Spinal cord (tissue), 10 donors: Measurements from ENCODE around the gene PAK1IP1. TPM values are rescaled to one million over a fixed set of nuclear protein-coding genes. Genes with fewer than 3 reads are reported as not detected.
"Not testable (repeated sequence)": the region's sequence is repeated elsewhere in the genome, so short reads cannot be mapped to it uniquely, and the experiment has no call there.

Source experiments
- DNase-seq, 6 donors: peaks; one replicate each; pipeline versions ENCODE4 v3.0.0 to v3.0.0-alpha.2; 2013 to 2015; ENCODE audit warnings: low spot score in 6 of 6, low read depth in 4 of 6
- H3K27ac ChIP-seq: one replicate; pipeline ENCODE4 v1.5.1; 2013; ENCODE audit warnings: low read depth, low read length, control low read depth
- H3K27me3 ChIP-seq: one replicate; pipeline ENCODE4 v1.6.1; 2013; ENCODE audit warnings: low read length; ENCODE audit not compliant: control insufficient read depth, insufficient read depth
- H3K36me3 ChIP-seq: one replicate; pipeline ENCODE4 v1.6.1; 2013; ENCODE audit warnings: low read length; ENCODE audit not compliant: control insufficient read depth, insufficient read depth
- H3K4me1 ChIP-seq: one replicate; pipeline ENCODE4 v1.6.1; 2013; ENCODE audit warnings: low read length; ENCODE audit not compliant: control insufficient read depth, insufficient read depth
- H3K4me3 ChIP-seq: one replicate; pipeline ENCODE4 v1.5.1; 2013; ENCODE audit warnings: low read depth, low read length, control low read depth
- H3K9me3 ChIP-seq: one replicate; pipeline ENCODE4 v1.6.1; 2013; ENCODE audit warnings: low read length; ENCODE audit not compliant: control insufficient read depth, insufficient read depth
- WGBS: methylation state at CpG from one replicate; pipeline ENCODE4 v1.1.5; 2013; ENCODE audit warnings: missing lambda C conversion rate; ENCODE audit not compliant: insufficient coverage; 5-methylcytosine and 5-hydroxymethylcytosine counted together
- polyA plus RNA-seq, 2 donors: library from polyadenylated mRNA; unstranded; fragments of 120-200 nt; gene quantifications; one replicate each; pipeline ENCODE4 v1.2.1, GENCODE V29; 2013; ENCODE audit not compliant: insufficient read length in 2 of 2
- small RNA-seq: library from RNA; depleted of rRNA; stranded (forward); fragments of <200 nt; gene quantifications from one replicate; pipeline ENCODE3, GENCODE V24; 2014; ENCODE audit warnings: low replicate concordance
- total RNA-seq, 2 donors: library from RNA; depleted of rRNA in 1 of 2; stranded (reverse); fragments of 120-200 nt in 1 of 2; fragments of >200 nt in 1 of 2; gene quantifications; one replicate each; pipeline versions ENCODE4 v1.2.3 to v1.2.4, GENCODE V29; 2013 to 2014
- donor health status: healthy.

Gene PAK1IP1
- total and polyA plus RNA-seq, 4 donors: 19.9 to 23.4 (median 20.8) TPM

- not testable (repeated sequence) for H3K9me3 ChIP-seq, H3K27ac ChIP-seq, H3K27me3 ChIP-seq, DNase-seq, H3K4me3 ChIP-seq
- H3K4me1 ChIP-seq: peaks cover 15% of the 10 kb centered on the region
- WGBS: 100% methylated on average over 2 of the region's 6 CpGs
- H3K36me3 ChIP-seq: peaks cover 28% of the 10 kb centered on the region
Observed at GRCh38 chr6:10750568-10750967, 55.8 kb downstream of the PAK1IP1 start.

DNA sequence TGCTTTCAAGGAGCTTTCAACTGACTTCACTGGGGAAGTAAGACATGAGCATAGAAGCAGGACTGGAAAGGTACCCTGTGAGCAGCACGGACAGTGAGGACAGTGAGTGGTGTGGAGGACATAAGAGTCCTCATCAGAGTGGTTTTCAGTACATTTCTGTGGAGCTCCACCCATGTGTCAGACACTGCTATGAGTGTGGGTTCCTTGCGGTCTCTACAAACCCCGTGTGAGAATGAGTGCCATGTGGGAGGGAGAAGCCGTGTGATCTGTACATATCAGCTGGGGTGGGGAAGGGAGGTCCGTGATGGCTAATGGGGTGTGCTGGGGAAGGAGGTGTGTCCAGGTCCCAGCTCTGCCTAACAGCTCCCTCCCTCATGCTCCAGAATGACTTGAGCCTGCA lies 57.0 kb downstream of the PAK1IP1 start:
- not testable (repeated sequence) for H3K27me3 ChIP-seq, H3K9me3 ChIP-seq, H3K27ac ChIP-seq, DNase-seq, H3K4me3 ChIP-seq
- Histone ChIP-seq H3K4me1 (peaks cover 15% of the 10 kb centered on the region), H3K36me3 (peaks cover 33% of the 10 kb centered on the region)
- WGBS: 90% methylated on average over 3 of the region's 5 CpGs

GRCh38 chr6:10756085-10756484 lies 61.3 kb downstream of the PAK1IP1 start:
- H3K36me3 ChIP-seq: peaks cover 38% of the 10 kb centered on the region
- no peaks in the 10 kb centered on the region for H3K4me1 ChIP-seq
- H3K27me3 ChIP-seq: no peaks in the 10 kb centered on the region
- DNase-seq: no peak
- no peaks in the 10 kb centered on the region for H3K9me3 ChIP-seq
- no peak overlapping the region for H3K4me3 ChIP-seq
- H3K27ac ChIP-seq: no peak overlapping the region
- WGBS: no CpG with 5 or more reads among the region's 1 CpG

Small RNA genes within 50 kb of the gene (small RNA-seq; reads per million reads assigned to genes)
- gene RF00019: not detected
- not detected for gene RNA5SP203

Other genes with a start within 250 kb of the PAK1IP1 start
- gene GCNT2, start 173.6 kb upstream of the PAK1IP1 start, total RNA-seq: 10 to 100 TPM; 16.8 to 28.8 TPM
- gene GCNT2, start 173.6 kb upstream of the PAK1IP1 start, polyA plus RNA-seq: 1 to 10 TPM; 7.9 to 9.5 TPM
- 1 to 10 TPM in 1 of 2 donors, under 1 TPM in 1; 0.99 to 7.1 TPM for gene C6orf52, start 356 bp upstream of the PAK1IP1 start, total RNA-seq
- gene C6orf52, start 356 bp upstream of the PAK1IP1 start, polyA plus RNA-seq: 1 to 10 TPM; 7.1 to 7.6 TPM
- gene TMEM14C, start 28.1 kb downstream of the PAK1IP1 start, total RNA-seq: 100 to 1,000 TPM in 1 of 2 donors, 10 to 100 TPM in 1; 65.1 to 146 TPM
- gene TMEM14C, start 28.1 kb downstream of the PAK1IP1 start, polyA plus RNA-seq: 100 to 1,000 TPM; 106 to 115 TPM
- gene TMEM14B, start 52.8 kb downstream of the PAK1IP1 start, total RNA-seq: 100 to 1,000 TPM in 1 of 2 donors, 10 to 100 TPM in 1; 54.2 to 101 TPM
- gene TMEM14B, start 52.8 kb downstream of the PAK1IP1 start, polyA plus RNA-seq: 10 to 100 TPM; 89.8 to 92.5 TPM
- 1 to 10 TPM in 1 of 2 donors, under 1 TPM in 1; 0.79 to 2.0 TPM for gene MAK, start 143.6 kb downstream of the PAK1IP1 start, total RNA-seq
- gene MAK, start 143.6 kb downstream of the PAK1IP1 start, polyA plus RNA-seq: 1 to 10 TPM; 2.4 to 2.6 TPM
- gene GCM2, start 187.1 kb downstream of the PAK1IP1 start, total RNA-seq: not detected
- under 1 TPM in 1 of 2 donors, not detected in 1; 0.23 TPM for gene GCM2, start 187.1 kb downstream of the PAK1IP1 start, polyA plus RNA-seq
- gene SYCP2L, start 192.1 kb downstream of the PAK1IP1 start, total RNA-seq: 1 to 10 TPM; 2.8 to 5.9 TPM
- 1 to 10 TPM; 3.5 to 4.8 TPM for gene SYCP2L, start 192.1 kb downstream of the PAK1IP1 start, polyA plus RNA-seq